HG03565 (cell line): ENCODE results near the gene NKD1.

Experiments used
- ATAC-seq: cut with Tn5 transposase; IDR thresholded peaks from one replicate; pipeline ENCODE4 v1.9.1; 2021; ENCODE audit warnings: mild to moderate bottlenecking, moderate library complexity; ENCODE audit not compliant: unreplicated experiment

The NKD1 gene

DNA sequence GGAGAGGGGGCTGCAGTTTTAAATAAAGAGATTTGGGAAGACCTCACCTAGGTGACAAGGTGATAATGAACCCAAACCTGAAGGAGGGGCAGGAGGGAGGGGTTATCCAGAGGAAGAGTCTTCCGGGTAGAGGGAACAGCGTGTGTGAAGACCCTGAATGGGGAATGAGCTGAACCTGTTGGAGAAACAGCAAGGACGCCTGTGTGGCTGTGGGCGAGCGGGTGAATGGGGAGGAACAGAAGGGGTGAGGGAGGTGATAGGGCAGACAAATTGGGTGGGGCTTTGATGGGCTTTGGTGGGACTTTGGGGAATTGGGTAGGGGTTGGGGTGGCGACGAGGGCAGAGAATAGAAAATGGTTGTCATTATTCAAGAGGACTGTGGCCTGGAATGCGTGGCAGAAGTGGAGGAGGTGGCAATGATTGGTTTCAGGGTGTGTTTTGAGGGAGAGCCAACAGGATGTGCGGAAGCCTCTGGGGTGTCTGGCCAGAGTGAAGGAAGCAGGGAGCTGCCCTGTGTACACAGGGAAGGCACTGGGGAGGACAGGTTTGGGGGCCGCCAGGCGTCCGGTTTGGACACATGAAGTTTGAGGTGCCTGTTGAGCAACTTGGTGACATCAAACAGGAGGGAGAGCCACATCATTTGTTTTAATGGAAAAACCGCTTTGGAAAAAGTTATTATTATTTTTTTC lies 48.7 kb downstream of the NKD1 start:
- ATAC-seq = no peak

GRCh38 chr16:50597563-50598255 lies 49.5 kb downstream of the NKD1 start:
- ATAC-seq = no peak

- ATAC-seq = no peak
These were observed 50.2 kb downstream of the NKD1 start for GRCh38 chr16:50598256-50598894.

GRCh38 chr16:50598936-50599361 lies 50.8 kb downstream of the NKD1 start:
- ATAC-seq = no peak

DNA sequence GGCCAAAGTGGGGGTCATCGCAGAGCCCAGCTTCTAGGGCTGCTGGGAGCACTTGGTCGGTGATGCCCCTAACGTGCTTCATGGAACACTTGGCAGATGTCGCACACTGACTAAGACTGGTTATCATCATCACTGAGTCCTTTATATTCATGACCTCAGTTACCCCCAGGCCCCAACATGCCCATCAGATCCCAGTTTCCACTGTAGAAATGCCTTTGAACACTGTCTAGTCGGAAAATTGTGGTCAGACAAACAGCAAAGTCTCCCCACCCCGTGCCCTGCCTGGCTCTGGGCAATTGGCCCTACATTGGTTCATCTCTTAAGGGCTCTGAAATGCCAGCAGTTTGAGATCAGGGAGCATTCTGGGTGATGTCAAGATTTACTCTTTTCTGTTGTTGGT lies 51.3 kb downstream of the NKD1 start:
- no peak for ATAC-seq

DNA sequence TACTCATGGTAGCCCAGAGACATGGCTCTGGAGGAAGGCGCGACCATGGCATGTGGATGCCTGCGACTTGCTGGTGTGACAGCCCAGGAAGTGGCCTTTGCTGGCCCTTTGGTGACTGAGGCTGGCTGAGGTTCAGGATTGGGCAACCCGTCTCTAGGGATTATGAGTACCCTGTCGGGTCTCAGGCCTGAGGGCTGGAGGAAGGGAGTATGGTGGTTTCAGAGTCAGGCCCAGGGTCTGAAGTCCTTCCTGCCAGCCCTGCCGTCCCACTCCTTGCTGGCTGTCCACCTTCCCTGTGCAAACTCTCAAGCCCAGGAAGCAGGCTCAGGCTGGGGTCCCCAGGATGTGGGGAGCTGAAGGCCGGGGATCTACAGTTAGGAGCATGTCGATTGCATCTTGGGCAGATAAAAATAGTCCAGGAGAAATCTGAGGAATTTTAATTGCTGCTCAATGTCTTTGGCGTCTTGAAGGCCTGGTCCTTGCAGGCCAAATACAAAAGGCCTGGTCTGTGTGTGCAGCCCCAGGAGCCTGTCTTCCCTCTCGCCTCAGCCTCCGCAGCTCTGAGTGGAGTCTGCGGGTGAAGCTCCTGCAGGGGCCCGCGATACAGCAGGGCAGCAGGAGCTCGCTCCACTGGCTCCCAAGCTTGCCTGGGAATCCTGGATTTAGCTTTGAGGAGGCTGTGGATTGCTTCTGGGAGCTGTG lies 52.5 kb downstream of the NKD1 start:
- no peak for ATAC-seq

DNA sequence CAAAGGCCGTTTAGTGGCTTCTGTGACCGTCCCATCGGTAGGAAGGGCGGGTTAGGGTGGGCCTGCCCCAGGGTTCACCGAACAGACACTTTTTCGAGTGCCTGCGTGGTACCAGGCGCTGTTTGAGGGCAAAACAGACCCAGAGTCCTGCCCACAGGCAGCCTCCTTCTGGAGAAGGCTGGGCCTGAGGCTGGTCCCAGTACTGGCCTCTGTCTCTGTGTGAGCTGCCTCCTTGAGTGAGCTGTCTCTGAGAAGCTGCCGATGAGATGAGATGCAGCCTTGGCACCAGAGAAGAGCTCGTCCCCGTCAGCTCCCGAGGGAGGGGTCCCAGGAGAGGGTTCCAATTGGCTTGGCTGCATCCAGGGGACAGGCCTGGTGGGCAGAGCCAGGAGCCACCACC lies 53.1 kb downstream of the NKD1 start:
- no peak for ATAC-seq

DNA sequence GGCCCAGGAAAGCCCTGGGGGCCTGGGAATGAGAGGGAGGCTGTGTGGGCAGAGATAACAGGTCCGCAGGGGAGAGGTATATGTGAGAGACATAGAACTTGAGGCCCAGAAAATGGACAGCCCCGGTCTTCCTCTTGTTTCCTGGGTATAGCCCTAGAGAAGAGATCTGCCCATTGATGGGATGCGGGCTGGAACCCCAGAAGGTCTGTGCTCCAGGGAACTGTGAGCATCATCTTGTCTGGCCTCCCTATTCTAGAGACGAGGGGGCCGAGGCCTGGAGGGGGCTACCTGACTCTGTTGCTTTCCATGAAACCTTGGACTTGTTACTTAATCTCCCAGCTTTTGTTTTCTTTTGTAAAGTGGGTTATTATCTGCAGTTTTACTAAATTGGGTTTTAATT lies 53.9 kb downstream of the NKD1 start:
- no peak for ATAC-seq

DNA sequence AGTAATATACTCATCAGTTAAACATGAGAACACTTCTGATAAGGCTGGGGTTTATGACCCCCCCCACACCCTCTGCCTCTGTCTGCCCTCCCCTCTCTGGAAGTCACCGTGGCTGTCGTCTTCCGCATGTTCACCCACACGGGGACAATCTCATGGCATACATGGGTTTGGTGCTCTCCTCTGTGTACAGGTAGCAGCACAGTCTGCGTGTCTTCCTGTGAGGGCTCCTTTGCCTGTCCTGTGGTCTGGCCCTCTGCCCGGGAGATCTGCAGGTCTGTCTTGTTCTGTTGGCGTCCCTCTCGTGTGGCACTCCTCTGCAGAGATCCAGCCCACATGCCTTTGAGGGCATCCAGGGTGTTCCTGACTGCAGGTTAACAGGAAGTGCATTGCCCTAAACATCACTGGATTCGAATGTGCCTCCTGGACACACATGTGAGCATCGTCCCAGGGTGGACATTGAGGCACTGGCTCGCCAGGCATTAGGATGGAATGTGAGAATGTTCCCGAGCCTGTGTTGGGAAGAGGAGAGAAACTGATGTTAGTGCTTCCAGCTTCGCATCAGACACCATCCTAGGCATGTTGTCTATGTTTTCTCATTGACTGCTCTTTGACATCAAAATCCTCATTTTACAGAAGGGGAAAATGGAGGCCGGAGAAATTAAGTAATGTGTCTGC lies 54.5 kb downstream of the NKD1 start:
- no peak for ATAC-seq

GRCh38 chr16:50603206-50604064 lies 55.2 kb downstream of the NKD1 start:
- no peak for ATAC-seq

DNA sequence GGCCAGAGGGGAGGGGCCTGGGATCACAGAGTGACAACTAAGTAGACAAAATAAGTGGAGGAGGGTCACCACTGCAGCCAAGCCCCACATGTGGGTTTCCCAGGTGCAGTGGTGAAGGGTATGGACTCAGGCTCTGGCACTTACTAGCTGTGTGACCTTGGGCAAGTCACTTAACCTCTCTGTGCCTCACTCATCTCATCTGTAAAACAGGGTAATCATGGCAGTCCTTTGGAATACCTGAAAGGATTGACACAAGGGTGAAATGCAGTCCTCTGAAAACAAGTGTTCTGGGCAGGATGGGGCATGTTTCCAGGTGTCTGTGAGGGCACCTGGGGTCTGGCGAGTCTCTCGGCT lies 55.8 kb downstream of the NKD1 start:
- no peak for ATAC-seq

DNA sequence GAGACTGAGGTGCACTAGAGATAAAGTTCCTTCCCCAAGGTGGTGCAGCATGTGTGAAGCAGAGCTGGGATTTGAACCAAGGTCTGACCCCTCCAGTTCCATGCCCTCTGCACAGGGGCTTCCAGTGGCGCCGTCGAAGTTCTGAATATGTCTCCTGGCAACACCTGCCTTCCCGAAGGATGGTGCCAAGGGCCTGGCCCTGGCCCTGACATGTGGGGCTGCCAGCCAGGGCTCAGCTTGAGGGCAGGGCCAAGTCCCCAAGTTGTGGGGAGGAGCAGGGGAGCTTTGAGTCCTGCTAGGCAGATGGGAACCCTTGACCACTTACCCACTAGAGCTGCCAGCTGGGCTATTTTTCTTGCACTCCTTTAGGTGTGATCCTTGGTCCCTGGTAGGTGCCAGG lies 56.4 kb downstream of the NKD1 start:
- ATAC-seq = no peak

DNA sequence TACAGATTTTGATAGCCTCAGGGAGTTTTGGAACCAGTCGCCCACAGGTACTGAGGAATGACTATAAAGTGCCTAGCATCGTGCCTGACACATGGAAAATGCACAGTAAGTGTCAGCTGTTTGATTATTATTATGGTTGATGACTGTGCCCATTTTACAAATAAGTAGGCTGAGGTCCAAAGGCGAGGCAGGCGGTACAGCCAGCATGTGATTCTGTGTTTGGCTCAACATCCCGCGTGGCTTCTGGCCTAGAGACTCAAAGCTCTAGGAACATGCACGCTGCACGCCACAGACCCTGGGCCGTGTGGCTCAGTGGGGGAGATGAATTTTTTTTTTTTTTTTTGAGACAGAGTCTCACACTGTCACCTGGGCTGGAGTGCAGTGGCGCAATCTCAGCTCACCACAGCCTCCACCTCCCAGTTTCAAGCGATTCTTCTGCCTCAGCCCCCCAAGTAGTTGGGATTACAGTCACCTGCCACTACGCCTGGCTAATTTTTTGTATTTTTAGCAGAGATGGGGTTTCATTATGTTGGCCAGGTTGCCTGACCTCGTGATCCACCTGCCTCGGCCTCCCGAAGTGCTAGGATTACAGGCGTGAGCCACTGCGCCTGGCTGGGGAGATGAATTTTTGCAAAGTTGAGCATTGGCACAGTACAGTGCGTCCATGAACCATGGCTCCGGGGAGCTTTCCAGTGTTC lies 57.7 kb downstream of the NKD1 start:
- no peak for ATAC-seq

GRCh38 chr16:50606431-50607050 lies 58.3 kb downstream of the NKD1 start:
- ATAC-seq = no peak

DNA sequence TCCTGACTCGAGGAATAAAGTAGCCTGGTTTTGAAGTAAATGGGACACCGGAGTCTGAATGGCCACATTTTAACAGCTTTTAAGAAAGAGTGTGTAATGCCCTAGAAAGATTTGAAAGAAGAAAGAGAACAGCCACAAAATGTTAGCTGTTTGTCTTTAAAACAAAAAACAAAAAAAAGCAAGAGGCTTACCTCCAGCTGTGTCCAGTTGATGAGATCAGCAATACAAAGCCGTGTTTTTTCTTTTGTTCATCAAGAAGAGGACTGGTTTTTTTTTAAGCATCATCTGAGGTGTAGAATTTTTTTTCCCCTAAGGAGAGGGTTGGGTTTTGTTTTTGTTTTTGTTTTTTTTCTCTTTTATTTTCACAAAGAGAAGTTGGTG lies 58.8 kb downstream of the NKD1 start:
- ATAC-seq = no peak

DNA sequence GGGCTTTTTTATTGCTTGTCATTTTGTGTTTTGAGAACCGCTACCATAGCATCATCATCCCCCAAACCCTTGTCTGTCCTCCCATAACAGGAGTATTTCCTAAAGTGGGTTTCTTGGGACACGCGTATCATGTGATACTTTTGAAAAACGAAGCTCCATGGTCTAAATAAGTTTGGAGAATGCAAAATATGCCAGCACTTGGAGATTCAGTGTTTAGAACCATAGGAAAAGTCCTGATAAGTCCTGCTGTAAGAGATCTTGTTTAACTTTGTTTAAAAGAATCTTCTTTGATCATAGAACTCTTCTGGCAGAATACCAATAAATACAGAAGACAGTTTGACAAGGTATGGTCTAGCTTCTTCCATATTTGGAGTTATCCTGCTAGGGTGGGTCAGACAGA lies 59.3 kb downstream of the NKD1 start:
- ATAC-seq = no peak

- no peak for ATAC-seq
These were observed 59.9 kb downstream of the NKD1 start for GRCh38 chr16:50607970-50608557.

DNA sequence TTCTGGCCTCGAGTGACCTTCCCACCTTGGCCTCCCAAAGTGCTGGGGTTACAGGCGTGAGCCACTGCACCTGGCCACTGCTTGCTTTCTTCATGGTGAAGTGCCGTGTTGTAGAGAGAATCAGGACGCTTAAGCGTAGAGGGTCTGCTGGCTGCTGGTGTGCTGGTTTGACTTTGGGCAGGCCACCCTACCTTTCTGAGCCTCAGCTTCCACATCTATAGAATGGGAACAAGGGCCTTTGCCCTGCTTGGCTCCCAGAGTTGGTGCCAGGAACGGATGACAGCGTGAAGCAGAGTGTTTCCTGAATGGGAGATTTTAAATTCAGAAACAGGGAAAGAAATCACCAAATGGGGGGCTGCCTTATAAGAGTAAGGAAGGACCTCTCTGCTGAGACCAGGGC lies 60.9 kb downstream of the NKD1 start:
- no peak for ATAC-seq

DNA sequence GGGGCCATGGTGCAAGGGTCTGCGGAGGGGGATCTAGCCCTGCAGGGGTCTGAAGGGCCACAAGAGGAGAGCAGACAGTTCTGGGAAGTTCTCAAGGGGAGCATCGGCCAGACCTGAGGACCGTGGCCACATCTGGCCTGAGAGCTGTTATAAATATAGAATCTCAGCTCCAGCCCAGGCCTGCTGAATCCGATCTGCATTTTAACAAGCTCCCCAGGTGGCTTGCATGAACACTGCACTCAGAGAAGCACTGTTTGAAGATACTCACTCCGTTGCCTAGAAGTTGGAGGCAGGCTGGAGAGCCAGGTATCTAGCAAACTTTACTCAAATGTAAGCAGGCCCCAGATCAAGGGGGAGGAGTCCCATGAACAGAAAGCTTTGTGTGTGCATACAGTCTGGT lies 61.3 kb downstream of the NKD1 start:
- no peak for ATAC-seq
